ENCODE data around the gene GOLGA6L26. TPM values are rescaled to one million over a fixed set of nuclear protein-coding genes. Genes with fewer than 3 reads are reported as not detected.

The GOLGA6L26 gene, protein sequence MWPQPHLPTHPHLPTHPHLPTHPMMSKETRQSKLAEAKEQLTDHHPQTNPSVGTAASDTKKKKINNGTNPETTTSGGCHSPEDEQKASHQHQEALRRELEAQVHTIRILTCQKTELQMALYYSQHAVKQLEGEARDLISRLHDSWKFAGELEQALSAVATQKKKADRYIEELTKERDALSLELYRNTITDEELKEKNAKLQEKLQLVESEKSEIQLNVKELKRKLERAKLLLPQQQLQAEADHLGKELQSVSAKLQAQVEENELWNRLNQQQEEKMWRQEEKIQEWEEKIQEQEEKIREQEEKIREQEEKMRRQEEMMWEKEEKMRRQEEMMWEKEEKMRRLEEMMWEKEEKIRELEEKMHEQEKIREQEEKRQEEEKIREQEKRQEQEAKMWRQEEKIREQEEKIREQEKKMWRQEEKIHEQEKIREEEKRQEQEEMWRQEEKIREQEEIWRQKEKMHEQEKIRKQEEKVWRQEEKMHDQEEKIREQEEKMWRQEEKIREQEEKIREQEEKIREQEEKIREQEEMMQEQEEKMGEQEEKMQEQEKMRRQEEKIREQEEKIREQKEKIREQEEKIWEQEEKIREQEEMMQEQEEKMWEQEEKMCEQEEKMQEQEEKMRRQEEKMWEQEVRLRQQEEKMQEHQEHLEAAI
- not detected in 5 replicates for total RNA-seq (2022; extraction: Qiagen RNA extraction)

DNA sequence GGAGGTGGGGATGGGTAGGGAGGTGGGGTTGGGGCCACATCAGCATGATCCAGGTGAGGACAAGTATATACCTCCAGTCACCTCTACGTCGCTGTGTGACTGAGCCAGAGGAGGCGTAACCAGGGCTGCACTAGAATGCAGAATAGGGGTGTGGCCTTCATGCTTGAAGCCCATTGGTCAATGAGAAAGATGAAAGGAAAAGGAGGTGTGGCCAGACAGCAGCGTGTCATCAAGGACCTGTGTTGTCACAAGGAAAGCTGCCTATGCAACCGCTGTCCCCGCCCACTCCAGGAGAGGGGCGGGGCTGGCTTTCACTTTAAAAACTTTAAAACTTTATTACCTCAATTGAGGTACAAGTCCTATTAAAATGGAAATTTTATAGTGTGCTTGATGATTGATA, at the start of gene GOLGA6L26:
GOLGA6L26 (minus strand) TSS at position 101 of the 400 bp plus-strand sequence; CDS start at position 40, 61 bp downstream.

DNA sequence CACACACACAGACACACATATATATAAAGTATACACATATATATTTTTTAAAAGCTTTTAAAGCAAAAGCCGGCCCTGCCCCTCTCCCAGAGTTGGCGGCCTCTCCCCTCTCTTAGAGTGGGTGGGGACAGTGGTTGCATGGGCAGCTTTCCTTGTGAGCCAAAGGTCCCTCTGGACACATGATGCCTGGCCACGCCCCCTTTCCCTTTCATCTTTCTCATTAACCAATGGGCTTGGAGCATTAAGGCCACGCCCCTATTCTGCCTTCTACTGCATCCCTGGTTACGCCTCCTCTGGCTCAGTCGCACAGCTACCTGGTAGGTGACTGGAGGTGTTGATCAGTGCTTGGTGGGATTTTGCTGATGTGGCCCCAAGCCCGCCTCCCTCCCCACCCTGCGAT, 20.5 kb upstream of the GOLGA6L26 start, which contains the start of gene GOLGA8S:
GOLGA8S (plus strand) TSS at position 301 of the 400 bp plus-strand sequence; CDS start at position 363, 62 bp downstream.

Other genes with a start within 250 kb of the GOLGA6L26 start
- not detected in 5 replicates for gene GOLGA6L1, start 197.4 kb downstream of the GOLGA6L26 start, total RNA-seq (2022; extraction: Qiagen RNA extraction)
- 0.11 to 0.17 TPM (median 0.14 TPM) in 5 replicates for gene GOLGA8S, start 20.6 kb upstream of the GOLGA6L26 start, total RNA-seq (2022; extraction: Qiagen RNA extraction)
- not detected in 5 replicates for gene GOLGA6L2, start 113.0 kb upstream of the GOLGA6L26 start, total RNA-seq (2022; extraction: Qiagen RNA extraction)
- gene MKRN3, start 231.5 kb upstream of the GOLGA6L26 start, total RNA-seq (2022; extraction: Qiagen RNA extraction), result 2.0 to 2.6 TPM (median 2.3 TPM) in 5 replicates

Measured in A549 treated with AZD2906 at 1 μM for 4 hours (cell line).